GM23248 (cell line): ENCODE measurements around the gene NFAT5. TPM values are rescaled to one million over a fixed set of nuclear protein-coding genes. Genes with fewer than 3 reads are reported as not detected.

Experiments used
- DNase-seq: peaks from one replicate; pipeline ENCODE4 v3.0.0-alpha.2; 2015
- H2AFZ ChIP-seq: fragments of 200-600 bp; sonication (generic); 2 replicates; pipeline ENCODE4 v1.6.1; 2016; ENCODE audit warnings: antibody characterized with exemption
- H3F3A ChIP-seq: fragments of 200-600 bp; sonication (generic); 2 replicates; pipeline ENCODE4 v1.6.1; 2016; ENCODE audit warnings: mild to moderate bottlenecking, antibody characterized with exemption, mixed run types; ENCODE audit not compliant: insufficient read depth
- H3K27ac ChIP-seq: fragments of 200-600 bp; sonication (generic); 2 replicates; pipeline ENCODE4 v1.5.1; 2016; ENCODE audit warnings: mild to moderate bottlenecking
- H3K27me3 ChIP-seq: fragments of 200-600 bp; sonication (generic); replicated peaks from 2 replicates; pipeline ENCODE4 v1.6.1; 2016; ENCODE audit warnings: mild to moderate bottlenecking; ENCODE audit not compliant: insufficient read depth
- H3K36me3 ChIP-seq: fragments of 200-600 bp; sonication (generic); 2 replicates; pipeline ENCODE4 v1.6.1; 2016; ENCODE audit warnings: low read depth, mild to moderate bottlenecking
- H3K4me1 ChIP-seq: fragments of 200-600 bp; sonication (generic); 2 replicates; pipeline ENCODE4 v1.6.1; 2016; ENCODE audit warnings: mild to moderate bottlenecking; ENCODE audit not compliant: insufficient read depth
- H3K4me2 ChIP-seq: fragments of 200-600 bp; sonication (generic); one replicate; pipeline ENCODE4 v1.6.1; 2016; ENCODE audit warnings: mild to moderate bottlenecking; ENCODE audit not compliant: unreplicated experiment
- H3K4me3 ChIP-seq: fragments of 200-600 bp; sonication (generic); 2 replicates; pipeline ENCODE4 v1.5.1; 2016; ENCODE audit warnings: mild to moderate bottlenecking
- H3K79me2 ChIP-seq: fragments of 200-600 bp; sonication (generic); 2 replicates; pipeline ENCODE4 v1.6.1; 2016; ENCODE audit warnings: mild to moderate bottlenecking; ENCODE audit not compliant: insufficient read depth
- H3K9ac ChIP-seq: fragments of 200-600 bp; sonication (generic); 2 replicates; pipeline ENCODE4 v1.6.1; 2016; ENCODE audit warnings: mild to moderate bottlenecking
- H3K9me2 ChIP-seq: fragments of 200-600 bp; sonication (generic); 2 replicates; pipeline ENCODE4 v1.6.1; 2016; ENCODE audit warnings: mixed run types, mild to moderate bottlenecking, moderate library complexity; ENCODE audit not compliant: insufficient read depth
- H3K9me3 ChIP-seq: fragments of 200-600 bp; sonication (generic); one replicate; pipeline ENCODE4 v1.6.1; 2017; ENCODE audit warnings: low read depth
- H4K20me1 ChIP-seq: fragments of 200-600 bp; sonication (generic); 2 replicates; pipeline ENCODE4 v1.6.0; 2016; ENCODE audit not compliant: insufficient read depth
- EZH2 ChIP-seq: fragments of 200-600 bp; sonication (generic); IDR thresholded peaks from 2 replicates; pipeline ENCODE4 v1.6.1; 2018; ENCODE audit warnings: antibody characterized with exemption, mild to moderate bottlenecking; ENCODE audit not compliant: insufficient read depth, poor library complexity, severe bottlenecking
- EZH2phosphoT487 ChIP-seq: fragments of 200-600 bp; sonication (generic); IDR thresholded peaks from 2 replicates; pipeline ENCODE4 v1.6.1; 2018; ENCODE audit warnings: antibody characterized with exemption, moderate library complexity, mild to moderate bottlenecking, low read depth; ENCODE audit not compliant: insufficient read depth
- WGBS, 2 experiments: methylation state at CpG; one replicate each; pipeline ENCODE4 v1.1.6; 2015 to 2017; ENCODE audit warnings: low lambda C conversion rate in 2 of 2, low coverage in 1 of 2; ENCODE audit errors: missing lambda C conversion rate in 2 of 2; 5-methylcytosine and 5-hydroxymethylcytosine counted together
- in situ Hi-C: fragments of 300-500 bp; cut with MboI; formaldehyde crosslinking; loops from 2 replicates; pipeline ENCODE4 v1.15.0; 2020
- polyA plus RNA-seq: library from polyadenylated mRNA; unstranded; fragments of >200 nt; fragmentation: Nextera tagmentation; extraction: Ambion mirVana; gene quantifications from 2 replicates; pipeline ENCODE4 v1.2.1, GENCODE V29; 2016
- total RNA-seq: library from RNA; depleted of rRNA; stranded (reverse); fragments of >200 nt; shearing (Covaris generic); gene quantifications from 2 replicates; pipeline ENCODE4 v1.2.3, GENCODE V29; 2014

Gene NFAT5
- total and polyA plus RNA-seq, 2 experiments from 2014 or later, result 8.0 to 9.8 TPM

DNA sequence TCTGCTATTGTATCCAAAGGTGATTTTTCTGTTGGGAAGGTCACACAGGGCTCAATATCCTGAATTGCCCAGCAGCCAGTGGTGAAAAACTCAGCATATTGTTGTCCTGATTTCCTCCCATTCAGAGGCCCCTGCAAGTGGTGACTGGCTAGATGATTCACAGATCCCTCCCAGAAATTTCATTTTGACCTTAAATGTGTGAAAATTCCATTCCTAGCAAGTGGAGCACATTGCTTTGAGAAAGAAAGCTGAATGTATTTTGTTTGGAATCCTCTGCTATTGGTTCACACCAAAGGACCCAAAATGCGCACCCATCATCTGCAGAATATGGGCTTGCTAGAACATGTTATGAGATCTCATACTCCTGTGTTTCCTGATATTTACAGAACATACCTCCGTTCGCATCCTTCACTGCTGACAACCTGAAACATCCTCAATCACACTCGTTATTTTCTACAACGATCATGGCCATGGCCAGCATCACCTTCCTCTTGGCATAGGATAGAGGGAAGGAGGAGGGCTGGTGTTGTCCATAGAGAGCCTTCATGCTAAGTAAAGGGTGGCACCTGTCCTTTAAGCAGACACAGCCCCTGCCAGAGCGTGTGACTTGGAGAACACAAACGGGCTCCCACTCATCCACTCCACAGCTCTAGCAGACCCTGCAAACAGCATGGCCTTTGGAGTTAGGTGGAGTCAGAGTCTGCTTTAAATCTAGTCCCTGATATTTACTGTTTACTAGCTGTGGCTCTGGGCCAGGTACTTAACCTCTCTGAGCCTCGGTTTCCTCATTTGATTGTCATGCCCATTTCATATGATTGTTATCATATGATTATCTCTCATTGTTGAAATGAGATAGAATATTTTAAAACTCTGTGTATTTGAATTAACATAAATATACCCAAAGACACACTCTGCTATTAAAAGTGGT, 30.4 kb upstream of the NFAT5 start:
- Histone ChIP-seq H3K9ac (no peak overlapping the region), H3K79me2 (no peaks in the 10 kb centered on the region), H3K27me3 (no peaks in the 10 kb centered on the region), H2AFZ (peak overlapping the region; percentile 57), H3K27ac (peak overlapping the region; percentile 71), H3K4me2 (peak overlapping the region; percentile 53), H3F3A (peaks cover 31% of the 10 kb centered on the region), H4K20me1 (no peaks in the 10 kb centered on the region), H3K4me3 (no peak overlapping the region), H3K36me3 (no peaks in the 10 kb centered on the region), H3K9me2 (no peaks in the 10 kb centered on the region), H3K9me3 (no peaks in the 10 kb centered on the region), H3K4me1 (peaks cover 47% of the 10 kb centered on the region)
- DNase-seq, result peak; percentile 85
- 89 to 93% methylated on average over 8 of the region's 8 CpGs for WGBS, 2 experiments
- in situ Hi-C loops, result no loop called here
- TF ChIP-seq EZH2phosphoT487 (no peak), EZH2 (no peak)

DNA sequence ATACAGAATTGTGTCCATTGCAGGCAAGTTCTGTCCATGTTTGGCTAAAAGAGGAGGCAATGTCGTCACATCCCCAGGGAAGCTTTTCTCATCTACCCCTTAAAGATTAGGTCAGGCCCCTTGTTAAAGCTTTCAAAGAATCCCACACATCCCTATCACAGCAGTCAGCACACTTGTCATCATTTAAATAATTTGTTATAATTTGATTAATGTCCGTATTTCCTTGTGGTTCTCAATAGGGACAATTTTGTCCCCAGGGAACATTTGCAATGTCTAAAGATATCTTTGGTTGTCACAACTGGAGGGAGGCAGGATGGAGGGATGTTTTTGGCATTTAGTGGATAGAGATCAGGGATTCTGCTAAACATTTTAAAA, 28.1 kb upstream of the NFAT5 start:
- Histone ChIP-seq H3K4me2 (no peak overlapping the region), H2AFZ (no peak overlapping the region), H3K27me3 (no peaks in the 10 kb centered on the region), H3K36me3 (no peaks in the 10 kb centered on the region), H3K9me2 (no peaks in the 10 kb centered on the region), H3F3A (peaks cover 19% of the 10 kb centered on the region), H3K4me1 (peaks cover 33% of the 10 kb centered on the region), H3K9me3 (no peaks in the 10 kb centered on the region), H3K79me2 (no peaks in the 10 kb centered on the region), H3K27ac (no peak overlapping the region), H3K4me3 (no peak overlapping the region), H4K20me1 (no peaks in the 10 kb centered on the region), H3K9ac (no peak overlapping the region)
- in situ Hi-C loops, result no loop called here
- TF ChIP-seq EZH2, result no peak
- no peak for TF ChIP-seq EZH2phosphoT487
- WGBS, 2 experiments, result 96 to 98% methylated on average over 2 of the region's 2 CpGs
- no peak for DNase-seq

DNA sequence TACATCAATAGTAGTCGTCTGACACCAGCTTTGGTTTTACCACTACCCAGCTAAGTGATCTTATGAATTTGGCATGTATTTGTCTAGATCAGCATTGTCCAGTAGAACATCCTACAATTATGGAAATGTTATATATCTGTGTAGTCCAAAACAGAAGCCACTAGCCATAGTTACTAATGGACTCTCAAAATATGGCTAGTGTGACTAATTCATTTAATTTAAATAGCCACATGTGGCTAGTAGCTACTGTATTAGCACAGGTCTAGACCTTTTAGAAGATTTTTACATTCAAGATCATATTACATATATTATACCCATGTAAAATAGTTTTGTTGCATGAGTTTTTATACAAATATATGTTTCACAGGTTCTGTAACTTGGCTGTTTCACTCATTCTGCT, 27.0 kb upstream of the NFAT5 start:
- 97 to 100% methylated on average over 1 of the region's 1 CpG for WGBS, 2 experiments
- no peaks in the 10 kb centered on the region for H3K27me3 ChIP-seq
- H3F3A ChIP-seq, result peaks cover 15% of the 10 kb centered on the region
- peaks cover 29% of the 10 kb centered on the region for H3K4me1 ChIP-seq
- DNase-seq, result no peak
- no peaks in the 10 kb centered on the region for H3K9me2 ChIP-seq
- no peak overlapping the region for H3K27ac ChIP-seq
- no peaks in the 10 kb centered on the region for H4K20me1 ChIP-seq
- H3K36me3 ChIP-seq, result no peaks in the 10 kb centered on the region
- TF ChIP-seq EZH2 (no peak), EZH2phosphoT487 (no peak)
- no peak overlapping the region for H2AFZ ChIP-seq
- no peak overlapping the region for H3K9ac ChIP-seq
- no peaks in the 10 kb centered on the region for H3K79me2 ChIP-seq
- no peak overlapping the region for H3K4me3 ChIP-seq
- no peak overlapping the region for H3K4me2 ChIP-seq
- no peaks in the 10 kb centered on the region for H3K9me3 ChIP-seq
- in situ Hi-C loops, result no loop called here

DNA sequence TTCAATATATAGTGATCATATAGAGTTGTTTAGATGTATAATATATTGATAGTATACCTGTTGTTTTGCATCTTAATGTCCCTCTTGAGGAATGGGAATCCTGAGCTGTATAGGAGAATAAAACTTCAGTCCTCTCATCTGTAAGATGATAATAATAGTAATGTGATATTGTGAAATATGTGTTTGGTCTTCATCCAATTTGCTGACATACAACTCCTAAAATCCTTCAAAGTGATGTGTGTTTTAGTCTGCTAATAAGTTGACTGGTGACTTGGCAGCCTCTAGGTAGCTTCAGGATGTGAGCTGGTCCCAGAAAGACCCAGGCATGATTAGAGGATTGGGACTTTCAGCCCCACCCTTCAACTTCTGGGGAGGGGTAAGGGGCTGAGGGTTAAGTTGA, 22.8 kb upstream of the NFAT5 start:
- Histone ChIP-seq H3K9me3 (no peaks in the 10 kb centered on the region), H3K79me2 (no peaks in the 10 kb centered on the region), H3K36me3 (no peaks in the 10 kb centered on the region), H2AFZ (no peak overlapping the region), H3K4me1 (0 out of 2 replicates have a peak, but pooled peaks cover 8% of the 10 kb centered on the region), H3K27ac (no peak overlapping the region), H3K27me3 (no peaks in the 10 kb centered on the region), H3K4me3 (no peak overlapping the region), H3K4me2 (no peak overlapping the region), H3K9me2 (no peaks in the 10 kb centered on the region), H3F3A (no peaks in the 10 kb centered on the region), H4K20me1 (no peaks in the 10 kb centered on the region), H3K9ac (no peak overlapping the region)
- in situ Hi-C loops, result no loop called here
- peak; percentile 38 for DNase-seq
- no peak for TF ChIP-seq EZH2phosphoT487
- no peak for TF ChIP-seq EZH2
